Astrocyte of the cerebellum (primary cell): ENCODE measurements around the gene RNF208.

Experiments used
- DNase-seq: peaks from one replicate; pipeline ENCODE4 v3.0.0-alpha.2; 2011; ENCODE audit warnings: low read depth
- H3K4me3 ChIP-seq: 2 replicates; pipeline ENCODE4 v1.5.1; 2011; ENCODE audit warnings: mild to moderate bottlenecking, low read depth, low read length, moderate library complexity
- in situ Hi-C: cut with HindIII; loops from 2 replicates; pipeline ENCODE4 v1.10.0; 2017; ENCODE audit warnings: low sequenced_read_pairs
- TF ChIP-seq, protein P1 (sequence below): IDR thresholded peaks from 2 replicates; pipeline ENCODE4 v1.5.1; 2012; ENCODE audit warnings: low read length, low read depth, moderate library complexity, mild to moderate bottlenecking; ENCODE audit errors: missing control alignments

Gene RNF208

DNA sequence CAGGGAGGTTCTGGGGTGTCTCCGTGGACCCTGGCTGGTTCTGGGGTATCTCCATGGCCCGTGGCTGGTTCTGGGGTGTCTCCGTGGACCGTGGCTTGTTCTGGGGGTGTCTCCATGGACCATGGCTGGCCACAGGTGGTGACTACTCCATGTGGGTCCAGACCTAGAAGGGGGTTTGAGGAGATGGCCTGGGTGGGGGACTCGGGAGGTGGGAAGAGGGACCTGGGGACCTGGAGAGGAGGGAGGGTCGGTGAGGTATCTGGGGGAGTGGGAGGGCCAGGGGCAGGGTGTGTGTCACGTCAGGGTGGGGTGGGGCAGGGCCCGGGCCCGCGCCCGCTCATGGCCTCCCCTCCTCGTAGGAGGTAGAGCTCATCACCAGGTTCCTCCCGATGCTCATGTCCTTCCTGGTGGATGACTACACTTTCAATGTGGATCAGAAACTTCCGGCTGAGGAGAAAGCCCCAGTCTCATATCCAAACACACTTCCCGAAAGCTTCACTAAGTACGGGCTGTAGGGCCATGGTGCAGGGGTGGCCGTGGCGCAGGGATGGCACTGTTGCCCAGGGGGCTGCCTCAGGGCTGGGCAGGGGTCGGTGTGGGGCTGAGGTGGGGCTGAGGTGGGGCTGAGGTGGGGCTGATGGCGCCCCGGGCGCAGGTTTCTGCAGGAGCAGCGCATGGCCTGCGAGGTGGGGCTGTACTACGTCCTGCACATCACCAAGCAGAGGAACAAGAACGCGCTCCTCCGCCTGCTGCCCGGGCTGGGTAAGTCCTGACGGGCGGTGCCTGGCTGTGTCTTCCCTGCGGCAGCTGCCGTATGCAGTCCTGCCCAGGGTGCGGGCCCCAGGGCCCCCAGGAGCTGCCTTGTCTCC lies 44.8 kb upstream of the RNF208 start:
- TF ChIP-seq, protein P1, sequence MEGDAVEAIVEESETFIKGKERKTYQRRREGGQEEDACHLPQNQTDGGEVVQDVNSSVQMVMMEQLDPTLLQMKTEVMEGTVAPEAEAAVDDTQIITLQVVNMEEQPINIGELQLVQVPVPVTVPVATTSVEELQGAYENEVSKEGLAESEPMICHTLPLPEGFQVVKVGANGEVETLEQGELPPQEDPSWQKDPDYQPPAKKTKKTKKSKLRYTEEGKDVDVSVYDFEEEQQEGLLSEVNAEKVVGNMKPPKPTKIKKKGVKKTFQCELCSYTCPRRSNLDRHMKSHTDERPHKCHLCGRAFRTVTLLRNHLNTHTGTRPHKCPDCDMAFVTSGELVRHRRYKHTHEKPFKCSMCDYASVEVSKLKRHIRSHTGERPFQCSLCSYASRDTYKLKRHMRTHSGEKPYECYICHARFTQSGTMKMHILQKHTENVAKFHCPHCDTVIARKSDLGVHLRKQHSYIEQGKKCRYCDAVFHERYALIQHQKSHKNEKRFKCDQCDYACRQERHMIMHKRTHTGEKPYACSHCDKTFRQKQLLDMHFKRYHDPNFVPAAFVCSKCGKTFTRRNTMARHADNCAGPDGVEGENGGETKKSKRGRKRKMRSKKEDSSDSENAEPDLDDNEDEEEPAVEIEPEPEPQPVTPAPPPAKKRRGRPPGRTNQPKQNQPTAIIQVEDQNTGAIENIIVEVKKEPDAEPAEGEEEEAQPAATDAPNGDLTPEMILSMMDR, result no peak
- H3K4me3 ChIP-seq, result no peak overlapping the region
- no peak for DNase-seq
- in situ Hi-C loops, result loop anchor here (5.0 kb wide), 1 partner anchor 145 kb away; no protein-coding TSS in a partner anchor

DNA sequence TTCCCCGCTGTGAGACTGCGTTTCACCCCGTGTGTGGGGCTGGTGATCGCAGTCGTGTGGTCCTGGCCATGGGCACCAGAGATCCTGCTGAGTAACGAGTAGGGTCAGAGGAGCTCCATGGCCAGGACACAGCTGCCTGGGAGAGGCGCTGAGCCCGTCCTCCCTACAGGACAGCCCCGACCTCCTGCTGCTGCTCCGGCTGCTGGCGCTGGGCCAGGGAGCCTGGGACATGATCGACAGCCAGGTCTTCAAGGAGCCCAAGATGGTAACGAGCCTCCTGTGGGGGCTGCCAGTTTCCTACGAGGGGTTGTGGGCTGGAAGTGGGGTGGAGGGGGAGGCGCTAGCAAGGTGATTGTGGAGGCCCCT lies 44.1 kb upstream of the RNF208 start:
- no peak for DNase-seq
- in situ Hi-C loops, result loop anchor here (5.0 kb wide), 1 partner anchor 146 kb away; no protein-coding TSS in a partner anchor
- H3K4me3 ChIP-seq, result no peak overlapping the region
- TF ChIP-seq, protein P1, result no peak

DNA sequence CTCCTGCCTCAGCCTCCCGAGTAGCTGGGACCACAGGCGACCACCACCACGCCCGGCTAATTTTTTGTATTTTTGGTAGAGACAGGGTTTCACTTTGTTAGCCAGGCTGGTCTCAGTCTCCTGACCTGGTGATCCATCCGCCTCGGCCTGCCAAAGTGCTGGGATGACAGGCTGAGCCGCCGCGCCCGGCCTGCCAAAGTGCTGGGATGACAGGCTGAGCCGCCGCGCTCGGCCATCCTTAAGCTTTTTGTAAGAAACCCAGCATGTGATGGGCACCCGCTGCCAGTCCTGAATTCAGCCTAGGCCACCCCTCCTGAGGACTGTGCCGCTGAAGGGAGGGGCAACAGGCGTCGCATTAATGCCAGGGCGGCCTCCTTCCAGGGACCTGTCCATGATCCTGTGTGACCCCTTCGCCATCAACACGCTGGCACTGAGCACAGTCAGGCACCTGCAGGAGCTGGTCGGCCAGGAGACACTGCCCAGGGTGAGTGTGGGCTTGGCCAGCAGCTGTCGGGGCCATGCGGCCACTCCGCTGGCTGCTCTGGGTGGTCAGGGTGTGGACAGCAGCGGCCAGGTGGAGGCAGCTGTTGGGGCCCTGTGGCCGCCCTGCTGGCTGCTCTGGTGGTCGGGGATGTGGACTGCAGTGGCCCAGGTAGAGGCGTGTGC lies 43.6 kb upstream of the RNF208 start:
- DNase-seq, result no peak
- in situ Hi-C loops, result loop anchor here (5.0 kb wide), 1 partner anchor 147 kb away; no protein-coding TSS in a partner anchor
- no peak overlapping the region for H3K4me3 ChIP-seq

DNA sequence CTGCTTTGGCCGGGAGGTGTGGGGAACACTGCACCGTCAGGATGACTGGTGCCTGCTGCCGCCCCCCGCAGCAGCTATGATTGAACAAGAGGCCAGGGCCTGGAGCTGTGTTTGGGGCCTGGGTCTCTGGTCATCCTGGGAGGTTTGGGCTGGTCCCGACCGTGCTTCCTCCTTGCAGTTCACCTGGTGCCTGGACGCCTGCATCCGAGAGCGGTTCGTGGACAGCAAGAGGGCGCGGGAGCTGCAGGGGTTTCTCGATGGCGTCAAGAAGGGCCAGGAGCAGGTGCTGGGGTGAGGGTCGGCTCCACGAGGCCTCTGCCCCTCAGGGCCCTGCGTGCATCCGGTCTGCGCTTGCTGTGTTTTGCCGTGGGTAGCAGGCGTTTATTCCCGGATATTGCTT lies 42.0 kb upstream of the RNF208 start:
- no peak for DNase-seq
- in situ Hi-C loops, result no loop called here
- H3K4me3 ChIP-seq, result no peak overlapping the region
- TF ChIP-seq, protein P1, result no peak

More for the DNA sequence above, 43.6 kb upstream of the RNF208 start:
- TF ChIP-seq, protein P1, result no peak

DNA sequence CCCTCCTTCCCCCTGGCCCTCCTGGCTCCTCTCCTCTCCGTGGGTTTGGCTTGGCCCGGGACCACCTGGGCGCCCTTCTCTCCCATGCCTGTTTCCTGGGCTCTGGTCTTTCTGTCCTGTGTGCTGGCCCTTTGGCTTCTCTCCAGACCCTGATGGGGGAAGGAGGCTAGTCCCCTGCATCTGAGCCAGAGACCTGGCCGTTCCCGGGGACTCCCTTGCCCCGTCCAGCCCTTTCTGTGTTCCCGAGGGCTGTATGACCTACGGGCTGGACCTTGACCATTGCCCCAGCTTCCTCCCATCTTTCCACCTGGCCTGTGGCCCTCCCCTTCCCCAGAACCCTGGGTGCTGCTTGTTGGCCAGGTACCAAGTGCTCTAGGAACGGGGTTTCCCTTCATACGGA lies 41.5 kb upstream of the RNF208 start:
- H3K4me3 ChIP-seq, result no peak overlapping the region
- no peak for DNase-seq
- in situ Hi-C loops, result no loop called here
- TF ChIP-seq, protein P1, result no peak

DNA sequence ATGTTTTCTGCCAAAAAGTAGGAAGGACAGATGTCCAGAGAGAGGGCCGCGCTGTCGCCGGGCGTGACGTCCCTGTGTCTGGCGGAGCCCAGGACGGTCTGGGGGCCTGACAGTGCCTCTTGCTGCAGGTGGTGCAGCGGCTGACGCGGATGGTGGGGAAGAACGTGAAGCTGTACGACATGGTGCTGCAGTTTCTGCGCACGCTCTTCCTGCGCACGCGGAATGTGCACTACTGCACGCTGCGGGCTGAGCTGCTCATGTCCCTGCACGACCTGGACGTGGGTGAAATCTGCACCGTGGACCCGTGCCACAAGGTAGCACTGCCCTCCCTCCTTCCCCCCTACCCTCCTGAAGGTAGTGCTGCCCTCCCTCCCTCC lies 40.9 kb upstream of the RNF208 start:
- TF ChIP-seq, protein P1, result no peak
- DNase-seq, result no peak
- H3K4me3 ChIP-seq, result no peak overlapping the region
- in situ Hi-C loops, result no loop called here
